ENCODE data around the gene CTNNA2.

CTNNA2 gene

DNA sequence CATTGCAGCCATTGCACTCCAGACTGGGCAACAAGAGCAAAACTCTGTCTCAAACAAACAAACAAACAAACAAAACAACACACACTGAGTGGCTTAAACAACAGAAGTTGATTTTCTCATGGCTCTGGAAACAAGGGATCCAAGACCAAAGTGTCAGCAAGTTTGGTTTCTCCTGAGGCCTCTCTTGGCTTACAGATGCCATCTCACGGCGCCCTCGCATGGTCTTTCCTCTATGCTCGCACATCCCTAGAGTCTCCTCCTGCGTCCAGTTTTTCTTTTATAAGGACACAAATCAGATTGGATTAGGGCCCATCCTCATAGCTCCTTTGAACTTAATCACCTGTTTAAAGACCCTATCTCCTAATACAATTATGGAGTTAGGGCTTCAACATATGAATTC, 925.1 kb downstream of the CTNNA2 start:
- DNase-seq: no peak

- DNase-seq: no peak
Measured at GRCh38 chr2:80438686-80439085, 925.8 kb downstream of the CTNNA2 start.

DNA sequence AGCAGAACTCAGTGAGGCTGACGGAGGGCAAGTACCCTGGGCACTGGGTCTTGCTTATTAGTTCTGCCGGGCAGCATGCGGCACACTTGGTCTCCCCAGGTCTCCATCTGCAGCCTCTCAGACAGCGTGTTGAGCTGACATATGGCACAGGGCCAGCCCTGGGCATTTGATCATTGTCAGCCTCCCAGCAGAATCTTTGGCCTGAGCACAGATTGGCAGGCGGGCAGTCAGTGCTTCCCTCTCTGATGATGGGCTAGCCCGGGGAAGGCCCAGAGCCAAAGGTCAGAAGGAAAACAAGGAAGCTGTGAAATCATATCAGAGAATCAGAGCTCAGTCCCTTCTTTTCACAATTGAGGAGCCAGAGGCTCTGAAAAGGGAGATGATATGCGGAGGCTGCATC, 941.8 kb downstream of the CTNNA2 start:
- no peak for DNase-seq

- no peak for DNase-seq
Measured at GRCh38 chr2:80459028-80459427, 946.2 kb downstream of the CTNNA2 start.

DNA sequence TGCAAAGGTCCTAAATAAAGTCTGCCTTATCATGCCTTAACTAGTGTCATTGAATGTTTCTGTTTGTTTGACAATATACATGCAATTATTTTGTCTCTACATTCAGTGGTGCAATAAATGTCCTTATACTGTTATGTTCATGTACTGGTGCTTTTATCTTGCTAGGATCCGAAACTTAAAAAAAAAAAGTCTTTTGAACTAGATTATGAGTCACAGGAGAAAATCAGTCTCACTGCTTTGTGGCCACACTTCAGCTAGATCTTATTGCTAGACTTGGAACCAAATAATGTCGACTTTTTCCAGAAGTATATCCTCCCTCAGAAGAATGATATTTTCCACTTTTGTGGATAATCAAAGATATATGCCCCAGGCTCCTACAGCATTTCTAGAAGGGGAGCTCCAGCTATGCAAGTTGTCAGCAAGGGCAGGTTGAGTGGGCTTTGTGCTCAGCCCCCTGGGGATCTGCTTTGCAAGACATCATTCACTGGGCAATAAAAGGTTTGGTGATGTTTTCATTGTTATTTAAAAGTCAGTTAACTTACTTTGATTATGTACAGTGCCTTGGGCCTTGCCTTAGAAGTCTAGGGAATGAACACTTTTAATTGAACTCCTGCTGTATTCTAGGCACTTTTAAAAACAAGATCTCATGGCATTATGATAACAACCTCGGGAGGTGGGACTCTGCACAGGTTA, 948.8 kb downstream of the CTNNA2 start:
- no peak for DNase-seq

DNA sequence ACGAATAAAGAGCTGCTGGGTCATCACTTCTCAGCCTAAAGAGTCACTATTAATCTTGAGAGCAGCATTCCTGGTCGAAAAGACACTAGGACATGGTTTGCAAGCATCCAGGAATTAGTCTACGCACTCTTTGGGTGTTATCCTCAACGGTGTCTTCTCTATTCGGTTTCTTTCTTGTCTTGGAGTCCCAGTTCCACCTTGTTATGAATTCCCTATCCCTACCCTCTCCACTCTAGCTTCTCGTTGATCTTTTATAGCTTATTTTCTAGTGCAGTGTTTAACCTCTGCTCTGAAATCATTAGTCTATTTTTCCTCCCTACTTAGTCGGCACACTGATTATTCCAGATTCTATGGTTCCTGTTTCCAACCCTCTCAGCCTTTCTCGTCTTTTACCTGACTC, 949.8 kb downstream of the CTNNA2 start:
- DNase-seq: no peak

- no peak for DNase-seq
Measured at GRCh38 chr2:80464275-80464674, 951.4 kb downstream of the CTNNA2 start.

DNA sequence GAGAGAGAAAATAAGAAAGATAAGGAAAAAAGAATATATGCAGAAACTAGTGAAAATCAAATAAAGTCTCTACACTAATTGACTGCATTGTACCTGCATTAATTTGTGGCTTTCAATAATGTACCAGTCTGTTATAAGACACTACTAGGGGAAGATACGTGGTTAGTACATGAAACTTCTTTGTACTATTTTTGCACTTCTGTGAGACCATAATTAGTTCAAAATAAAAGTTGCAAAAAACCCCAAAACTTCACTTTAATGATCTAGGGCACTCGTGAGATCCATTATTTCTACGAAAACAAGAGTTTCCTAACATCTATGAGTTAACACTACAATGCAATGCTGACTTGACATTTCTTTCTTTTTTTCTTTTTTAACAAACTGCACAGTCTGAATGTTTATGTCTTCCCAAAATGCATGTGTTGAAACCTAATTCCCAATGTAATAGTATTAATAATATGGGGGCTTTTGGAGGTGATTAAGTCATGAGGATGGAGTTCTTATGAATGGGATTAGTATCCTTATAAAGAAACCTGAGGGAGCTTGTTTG, 954.5 kb downstream of the CTNNA2 start:
- DNase-seq: no peak

DNA sequence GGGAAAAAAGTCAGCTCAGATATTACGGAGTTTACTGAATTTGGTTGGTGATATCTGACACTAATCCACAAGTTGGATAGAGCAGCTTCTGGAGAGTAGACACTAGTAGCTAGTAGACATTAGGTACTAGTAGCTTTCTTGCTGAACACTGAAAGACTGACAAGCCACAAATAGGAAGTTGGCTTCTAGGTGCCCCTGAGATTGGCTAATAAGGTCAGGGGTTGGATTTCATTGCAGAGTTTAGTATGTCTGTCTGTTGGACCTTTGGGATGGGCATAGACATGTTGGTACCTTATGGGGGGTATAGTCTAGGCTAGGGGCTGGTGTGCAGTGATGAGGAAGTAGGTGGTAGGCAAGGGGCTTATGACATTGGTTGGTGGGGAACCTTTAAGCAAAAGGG, 956.6 kb downstream of the CTNNA2 start:
- DNase-seq: no peak

GRCh38 chr2:80473069-80473468, 960.2 kb downstream of the CTNNA2 start:
- no peak for DNase-seq

- DNase-seq: no peak
Measured at GRCh38 chr2:80473796-80474195, 960.9 kb downstream of the CTNNA2 start.

- DNase-seq: no peak
Measured at GRCh38 chr2:80475970-80476369, 963.1 kb downstream of the CTNNA2 start.

GRCh38 chr2:80476535-80477117, 963.8 kb downstream of the CTNNA2 start:
- DNase-seq: no peak

DNA sequence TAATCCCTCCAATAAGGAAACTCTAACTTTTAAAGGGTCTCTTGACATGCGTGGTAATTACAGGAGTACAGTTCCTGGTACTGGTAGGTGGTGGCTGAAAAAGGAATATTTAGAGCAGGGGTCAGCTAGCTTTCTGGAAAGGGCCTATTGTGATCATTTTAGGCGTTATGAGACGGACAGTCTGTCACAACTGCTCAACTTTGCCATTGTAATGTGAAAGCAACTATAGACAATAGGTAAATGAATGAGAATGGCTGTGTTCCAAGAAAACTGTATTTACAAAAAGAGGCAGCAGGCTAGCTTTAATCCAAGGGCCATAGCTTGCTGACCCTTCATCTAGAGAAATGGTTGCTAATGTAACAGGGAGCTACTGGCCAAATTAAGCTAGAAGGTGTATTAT, 969.4 kb downstream of the CTNNA2 start:
- DNase-seq: no peak

GRCh38 chr2:80489717-80490116, 976.9 kb downstream of the CTNNA2 start:
- DNase-seq: no peak

DNA sequence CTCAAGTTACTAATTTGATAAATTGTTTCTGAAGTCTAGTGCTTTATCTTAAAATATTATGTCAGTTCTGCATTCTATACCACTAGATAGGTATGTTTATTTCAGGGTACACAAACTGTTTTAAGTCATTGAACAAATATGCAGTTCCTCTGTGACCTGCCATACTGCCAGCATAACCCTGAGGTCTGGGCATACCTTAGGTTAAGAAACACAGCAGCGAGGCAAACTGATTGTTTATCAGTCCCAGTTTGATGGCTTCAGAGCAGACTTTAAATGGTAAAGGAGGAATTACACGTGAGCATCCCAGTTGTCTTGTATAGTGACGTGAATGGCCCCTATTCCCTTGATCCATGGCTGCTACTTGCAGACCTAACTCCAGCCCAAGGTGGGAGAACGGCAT, 978.1 kb downstream of the CTNNA2 start:
- no peak for DNase-seq

- DNase-seq: no peak
Measured at GRCh38 chr2:80496346-80496745, 983.5 kb downstream of the CTNNA2 start.

DNA sequence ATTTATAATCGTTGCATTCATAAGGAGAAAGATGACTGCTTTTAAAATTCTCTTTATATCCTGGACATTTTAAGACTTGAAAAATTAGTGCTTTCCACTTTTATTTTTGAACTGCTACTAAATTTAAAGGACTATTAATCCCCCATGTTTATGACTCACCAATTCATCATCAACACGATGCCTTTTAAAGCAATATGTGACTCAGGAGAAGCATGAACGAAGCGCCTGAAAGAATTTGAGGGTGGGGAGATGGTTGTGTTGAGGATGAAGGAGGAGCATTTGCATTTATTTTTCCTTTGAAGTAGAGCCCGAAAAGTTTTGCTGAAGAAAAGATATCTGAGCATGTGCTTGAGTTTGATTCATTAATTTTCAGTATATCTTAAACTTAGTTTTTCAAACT, 983.9 kb downstream of the CTNNA2 start:
- no peak for DNase-seq

DNA sequence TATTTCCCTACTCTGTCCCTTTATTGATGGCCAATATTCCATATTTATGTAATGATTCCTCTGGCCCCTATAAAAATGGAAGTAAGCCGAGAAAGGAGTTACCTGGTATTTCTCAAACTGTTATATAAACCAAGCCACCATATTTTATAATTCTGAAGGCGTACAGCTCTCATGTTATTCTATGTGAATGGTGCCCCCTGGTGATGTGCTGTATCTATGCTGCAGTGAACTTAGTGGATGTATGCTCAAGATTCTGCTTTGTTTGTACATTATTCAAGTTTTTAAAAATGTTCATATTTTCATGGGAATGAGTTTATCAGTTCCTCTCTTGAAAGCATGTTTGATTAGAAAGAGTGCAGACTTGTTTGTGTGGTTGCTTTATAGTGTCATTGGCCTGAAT, 986.2 kb downstream of the CTNNA2 start:
- no peak for DNase-seq

GRCh38 chr2:80501874-80502624, 989.2 kb downstream of the CTNNA2 start:
- no peak for DNase-seq

GRCh38 chr2:80506563-80506962, 993.7 kb downstream of the CTNNA2 start:
- DNase-seq: no peak

- DNase-seq: no peak
Measured at GRCh38 chr2:80510716-80511115, 997.9 kb downstream of the CTNNA2 start.

- DNase-seq: no peak
Measured at GRCh38 chr2:80515964-80516363, 1003.1 kb downstream of the CTNNA2 start.

DNA sequence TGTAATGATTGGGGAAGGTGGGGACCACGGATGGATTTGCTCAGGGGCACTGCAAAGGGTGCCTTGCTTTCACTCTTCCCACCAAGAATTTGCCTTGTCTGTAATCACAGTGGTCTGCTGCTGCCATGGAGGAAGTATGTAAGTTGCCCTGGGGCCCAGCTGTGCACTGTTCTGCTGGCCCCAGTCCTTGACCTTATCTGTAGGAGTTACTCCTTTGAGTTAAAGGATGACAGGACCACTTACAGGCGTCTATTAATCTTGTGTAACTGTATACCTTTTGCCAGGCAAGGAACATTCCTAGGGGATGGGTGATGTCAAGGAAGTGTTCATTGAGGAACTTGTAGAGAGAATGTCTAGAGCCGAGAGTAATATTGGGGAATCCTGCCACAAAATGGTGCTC, 1004.5 kb downstream of the CTNNA2 start:
- no peak for DNase-seq
